Keratinocyte (primary cell): ENCODE data around the gene ADGRA3. TPM values are rescaled to one million over a fixed set of nuclear protein-coding genes. Genes with fewer than 3 reads are reported as not detected.

Source experiments
- DNase-seq: peaks from one replicate; pipeline ENCODE4 v3.0.0-alpha.2; 2011; ENCODE audit warnings: low read depth, missing footprints, low spot score
- FAIRE-seq: peaks from 2 replicates; lab custom pipeline; 2011; peaks lifted over from hg19 to GRCh38; lab: Jason Lieb, UNC
- H2AFZ ChIP-seq: 2 replicates; pipeline ENCODE4 v1.6.0; 2012; ENCODE audit warnings: low read length, control low read depth, inconsistent platforms; ENCODE audit not compliant: control insufficient read depth
- H3K27ac ChIP-seq: 2 replicates; pipeline ENCODE4 v1.5.1; 2011; ENCODE audit warnings: low read length; ENCODE audit not compliant: control insufficient read depth, insufficient read depth
- H3K27me3 ChIP-seq: 3 replicates; pipeline ENCODE4 v1.6.0; 2011; ENCODE audit warnings: low read length; ENCODE audit not compliant: control insufficient read depth, insufficient read depth; ENCODE audit errors: extremely low read depth
- H3K36me3 ChIP-seq, 2 experiments: 2 replicates in 1 of 2; 3 replicates in 1 of 2; pipeline ENCODE4 v1.5.1; 2011; ENCODE audit warnings: low read length in 2 of 2, mild to moderate bottlenecking in 1 of 2; ENCODE audit not compliant: control insufficient read depth in 2 of 2, insufficient read depth in 2 of 2; ENCODE audit errors: extremely low read depth in 1 of 2
- H3K4me1 ChIP-seq: 3 replicates; pipeline ENCODE4 v1.5.1; 2011; ENCODE audit warnings: low read length; ENCODE audit not compliant: control insufficient read depth, insufficient read depth; ENCODE audit errors: extremely low read depth
- H3K4me2 ChIP-seq: 3 replicates; pipeline ENCODE4 v1.6.0; 2011; ENCODE audit warnings: low read depth, low read length; ENCODE audit not compliant: control insufficient read depth, insufficient read depth; ENCODE audit errors: extremely low read depth
- H3K4me3 ChIP-seq, 3 experiments: fragments of 200-600 bp in 1 of 3; sonication (generic) in 1 of 3; 2 replicates in 2 of 3; 3 replicates in 1 of 3; pipeline ENCODE4 v1.5.1; 2011 to 2016; ENCODE audit warnings: low read length in 3 of 3, mild to moderate bottlenecking in 3 of 3, control low read depth in 2 of 3, inconsistent platforms in 1 of 3, low read depth in 1 of 3, mixed read lengths in 1 of 3, mixed run types in 1 of 3, moderate library complexity in 1 of 3; ENCODE audit not compliant: control insufficient read depth in 2 of 3, insufficient read depth in 2 of 3; ENCODE audit errors: extremely low read depth in 1 of 3
- H3K79me2 ChIP-seq: 2 replicates; pipeline ENCODE4 v1.6.0; 2012; ENCODE audit warnings: low read length; ENCODE audit not compliant: control insufficient read depth, insufficient read depth
- H3K9ac ChIP-seq: 3 replicates; pipeline ENCODE4 v1.6.0; 2011; ENCODE audit warnings: low read length; ENCODE audit not compliant: control insufficient read depth, insufficient read depth; ENCODE audit errors: extremely low read depth
- H3K9me1 ChIP-seq: 3 replicates; pipeline ENCODE4 v1.6.0; 2011; ENCODE audit warnings: low read length; ENCODE audit not compliant: control insufficient read depth, insufficient read depth; ENCODE audit errors: extremely low read depth
- H3K9me3 ChIP-seq: 2 replicates; pipeline ENCODE4 v1.5.1; 2012; ENCODE audit warnings: low read depth, low read length; ENCODE audit not compliant: control insufficient read depth
- H4K20me1 ChIP-seq: 3 replicates; pipeline ENCODE4 v1.6.0; 2011; ENCODE audit warnings: low read length; ENCODE audit not compliant: control insufficient read depth, insufficient read depth; ENCODE audit errors: extremely low read depth
- CTCF ChIP-seq, 3 experiments: IDR thresholded peaks in 1 of 3; conservative IDR thresholded peaks in 1 of 3; optimal IDR thresholded peaks in 1 of 3; 2 replicates in 2 of 3; 3 replicates in 1 of 3; pipeline versions ENCODE3 to v1.5.1; 2011; ENCODE audit warnings: low read length in 3 of 3, mild to moderate bottlenecking in 3 of 3, moderate library complexity in 2 of 3, control low read depth in 1 of 3, inconsistent platforms in 1 of 3; ENCODE audit not compliant: insufficient read depth in 2 of 3; ENCODE audit errors: extremely low read depth in 1 of 3
- EZH2 ChIP-seq: IDR thresholded peaks from one replicate; pipeline ENCODE4 v1.6.1; 2012; ENCODE audit warnings: inconsistent platforms, mild to moderate bottlenecking, low read length, moderate library complexity
- dilution Hi-C: fragments of 300-500 bp; cut with MboI; formaldehyde crosslinking; loops from one replicate; pipeline ENCODE4 v1.7.0; 2020; ENCODE audit warnings: low sequenced_read_pairs; ENCODE audit not compliant: extremely low pct_ligation_motif_present
- polyA plus RNA-seq, 5 experiments: library from polyadenylated mRNA; depleted of rRNA in 3 of 5; stranded (reverse) in 3 of 5; stranded (forward) in 1 of 5; unstranded in 1 of 5; fragments of >200 nt; gene quantifications; 1 replicate in 1 of 5; 2 replicates in 3 of 5; 3 replicates in 1 of 5; pipeline versions ENCODE4 v1.2.1 to v1.2.3, GENCODE V29; 2011 to 2012; ENCODE audit warnings: missing spikeins in 2 of 5, low read depth in 1 of 5, low replicate concordance in 1 of 5

ADGRA3 gene
- polyA plus RNA-seq, 1 donor (not counting 4 experiments of a cell fraction or from before 2014, with no cell fraction given), result 38.7 TPM

GRCh38 chr4:22552812-22553211, 36.9 kb upstream of the ADGRA3 start:
- Histone ChIP-seq H3K9me3 (no peaks in the 10 kb centered on the region), H3K27ac (no peak overlapping the region), H3K4me1 (no peaks in the 10 kb centered on the region), H3K4me2 (no peak overlapping the region), H3K36me3 (no peaks in the 10 kb centered on the region), H3K4me3 (no peak overlapping the region), H3K27me3 (no peaks in the 10 kb centered on the region), H4K20me1 (no peaks in the 10 kb centered on the region), H3K9me1 (no peaks in the 10 kb centered on the region), H2AFZ (no peak overlapping the region), H3K79me2 (no peaks in the 10 kb centered on the region), H3K9ac (no peak overlapping the region)
- no peak for DNase-seq
- no peak for TF ChIP-seq EZH2
- no peak for TF ChIP-seq CTCF (optimal IDR thresholded peaks at IDR 0.05 in 1 of 3, IDR thresholded peaks at IDR 0.05 in 1 of 3, conservative IDR thresholded peaks at IDR 0.05 in 1 of 3; ENCODE audit: extremely low read depth in 1 of 3, insufficient read depth in 2 of 3, low read length in 3 of 3)
- FAIRE-seq, result no peak
- dilution Hi-C loops, result no loop called here

GRCh38 chr4:22551550-22551949, 35.7 kb upstream of the ADGRA3 start:
- FAIRE-seq, result no peak
- Histone ChIP-seq H3K4me3 (no peak overlapping the region), H3K4me1 (no peaks in the 10 kb centered on the region), H3K9me1 (no peaks in the 10 kb centered on the region), H3K27me3 (no peaks in the 10 kb centered on the region), H3K4me2 (no peak overlapping the region), H4K20me1 (no peaks in the 10 kb centered on the region), H3K9me3 (peaks cover 2% of the 10 kb centered on the region), H3K9ac (no peak overlapping the region), H2AFZ (no peak overlapping the region), H3K36me3 (no peaks in the 10 kb centered on the region), H3K79me2 (no peaks in the 10 kb centered on the region), H3K27ac (no peak overlapping the region)
- DNase-seq, result no peak
- TF ChIP-seq EZH2, result no peak
- no peak for TF ChIP-seq CTCF (optimal IDR thresholded peaks at IDR 0.05 in 1 of 3, IDR thresholded peaks at IDR 0.05 in 1 of 3, conservative IDR thresholded peaks at IDR 0.05 in 1 of 3; ENCODE audit: extremely low read depth in 1 of 3, insufficient read depth in 2 of 3, low read length in 3 of 3)
- dilution Hi-C loops, result no loop called here
